Fibroblast of lung (primary cell): Measurements from ENCODE around the gene KCND3. TPM values are rescaled to one million over a fixed set of nuclear protein-coding genes. Genes with fewer than 3 reads are reported as not detected.

ENCODE experiments used
- DNase-seq, 2 donors: peaks; one replicate each; pipeline versions ENCODE4 v3.0.0 to v3.0.0-alpha.2; 2010; ENCODE audit warnings: low read depth in 2 of 2
- H2AFZ ChIP-seq: 2 replicates; pipeline ENCODE4 v1.5.1; 2012; ENCODE audit warnings: low read length, control low read depth, inconsistent platforms
- H3K27ac ChIP-seq: 2 replicates; pipeline ENCODE4 v1.5.1; 2011; ENCODE audit warnings: low read length, control low read depth; ENCODE audit not compliant: insufficient read depth
- H3K27me3 ChIP-seq: 2 replicates; pipeline ENCODE4 v1.5.1; 2011; ENCODE audit warnings: mild to moderate bottlenecking, low read length; ENCODE audit not compliant: control insufficient read depth, insufficient read depth
- H3K36me3 ChIP-seq: 2 replicates; pipeline ENCODE4 v1.5.1; 2011; ENCODE audit warnings: low read length; ENCODE audit not compliant: control insufficient read depth, insufficient read depth
- H3K4me1 ChIP-seq: 2 replicates; pipeline ENCODE4 v1.5.1; 2011; ENCODE audit warnings: low read length; ENCODE audit not compliant: control insufficient read depth, insufficient read depth; ENCODE audit errors: extremely low read depth
- H3K4me2 ChIP-seq: 2 replicates; pipeline ENCODE4 v1.5.1; 2011; ENCODE audit warnings: low read length, control low read depth; ENCODE audit not compliant: insufficient read depth; ENCODE audit errors: extremely low read depth
- H3K4me3 ChIP-seq, 4 experiments: fragments of 200-600 bp in 1 of 4; sonication (generic) in 1 of 4; replicated peaks in 1 of 4; 2 replicates each; pipeline ENCODE4 v1.5.1; 2011 to 2016; ENCODE audit warnings: low read length in 4 of 4, low read depth in 3 of 4, mild to moderate bottlenecking in 3 of 4, control low read depth in 2 of 4, inconsistent platforms in 1 of 4, mixed read lengths in 1 of 4; ENCODE audit not compliant: insufficient read depth in 1 of 4; ENCODE audit errors: control extremely low read depth in 1 of 4
- H3K79me2 ChIP-seq: 2 replicates; pipeline ENCODE4 v1.5.1; 2012; ENCODE audit warnings: mild to moderate bottlenecking, low read length, inconsistent platforms; ENCODE audit not compliant: control insufficient read depth, insufficient read depth
- H3K9ac ChIP-seq: 2 replicates; pipeline ENCODE4 v1.5.1; 2011; ENCODE audit warnings: mild to moderate bottlenecking, low read length, control low read depth; ENCODE audit not compliant: insufficient read depth
- H3K9me3 ChIP-seq: 2 replicates; pipeline ENCODE4 v1.5.1; 2012; ENCODE audit warnings: low read depth, low read length; ENCODE audit not compliant: control insufficient read depth, insufficient read depth
- H4K20me1 ChIP-seq: 2 replicates; pipeline ENCODE4 v1.5.1; 2011; ENCODE audit warnings: low read length; ENCODE audit not compliant: control insufficient read depth, insufficient read depth; ENCODE audit errors: extremely low read depth
- CTCF ChIP-seq, 2 donors: IDR thresholded peaks in 1 of 2; conservative IDR thresholded peaks in 1 of 2; 1 replicate in 1 of 2; 2 replicates in 1 of 2; pipeline ENCODE4 v1.5.1; 2011 to 2012; ENCODE audit warnings: low read length in 2 of 2, control low read depth in 1 of 2, inconsistent platforms in 1 of 2, low read depth in 1 of 2, mild to moderate bottlenecking in 1 of 2
- EZH2 ChIP-seq: IDR thresholded peaks from 2 replicates; pipeline ENCODE4 v1.5.1; 2012; ENCODE audit warnings: low read length, control low read depth, mild to moderate bottlenecking; ENCODE audit errors: missing control alignments
- polyA plus RNA-seq, 2 donors: library from polyadenylated mRNA; depleted of rRNA in 1 of 2; stranded (reverse) in 1 of 2; unstranded in 1 of 2; fragments of >200 nt; gene quantifications; 2 replicates each; pipeline ENCODE4 v1.2.1, GENCODE V29; 2011 to 2012; ENCODE audit warnings: missing spikeins in 1 of 2
- total RNA-seq: library from RNA; depleted of rRNA; stranded (reverse); fragments of >200 nt; gene quantifications from 2 replicates; pipeline ENCODE4 v1.2.1, GENCODE V29; 2014

The KCND3 gene
- total and polyA plus RNA-seq, 2 donors (not counting 1 experiment from before 2014, with no cell fraction given): 0.66 to 9.3 TPM

- Histone ChIP-seq H3K27me3 (peaks cover 6% of the 10 kb centered on the region), H3K9me3 (no peaks in the 10 kb centered on the region), H4K20me1 (no peaks in the 10 kb centered on the region), H3K4me2 (no peak overlapping the region), H2AFZ (no peak overlapping the region), H3K4me1 (no peaks in the 10 kb centered on the region), H3K9ac (no peak overlapping the region), H3K4me3 (no peak overlapping the region), H3K36me3 (no peaks in the 10 kb centered on the region), H3K27ac (no peak overlapping the region), H3K79me2 (no peaks in the 10 kb centered on the region)
- DNase-seq: no peak
- TF ChIP-seq EZH2 (no peak), CTCF (conservative IDR thresholded peaks at IDR 0.05 in 1 of 2, IDR thresholded peaks at IDR 0.05 in 1 of 2; ENCODE audit: low read depth in 1 of 2, low read length in 2 of 2) (no peak)
Measured at GRCh38 chr1:112001436-112001835, 12.0 kb upstream of the KCND3 start.

DNA sequence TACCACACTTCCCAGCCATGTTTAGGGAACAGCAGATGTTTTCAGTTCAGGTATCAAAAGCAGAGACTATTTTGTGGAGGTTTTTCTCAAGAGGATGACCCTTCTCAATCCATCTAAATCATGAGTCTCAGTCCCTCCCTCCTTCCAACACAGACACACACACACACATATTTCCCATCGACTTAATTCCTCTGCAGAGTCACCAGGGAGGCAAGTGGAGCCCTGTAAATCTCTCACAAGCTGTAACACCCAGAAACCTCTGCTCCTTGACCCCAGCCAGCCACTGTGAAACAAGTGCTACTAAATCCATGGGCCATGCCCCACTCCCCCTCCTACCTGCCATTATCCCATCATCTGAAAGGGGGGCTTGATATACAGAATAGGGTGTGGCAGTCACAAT, 10.6 kb upstream of the KCND3 start:
- no peak overlapping the region for H3K9ac ChIP-seq
- DNase-seq: no peak
- H3K4me3 ChIP-seq: no peak overlapping the region
- no peak overlapping the region for H2AFZ ChIP-seq
- no peaks in the 10 kb centered on the region for H3K36me3 ChIP-seq
- no peaks in the 10 kb centered on the region for H3K4me1 ChIP-seq
- no peaks in the 10 kb centered on the region for H3K9me3 ChIP-seq
- H3K27me3 ChIP-seq: peaks cover 6% of the 10 kb centered on the region
- H3K4me2 ChIP-seq: no peak overlapping the region
- no peaks in the 10 kb centered on the region for H4K20me1 ChIP-seq
- H3K79me2 ChIP-seq: no peaks in the 10 kb centered on the region
- no peak for TF ChIP-seq EZH2
- no peak for TF ChIP-seq CTCF (conservative IDR thresholded peaks at IDR 0.05 in 1 of 2, IDR thresholded peaks at IDR 0.05 in 1 of 2; ENCODE audit: low read depth in 1 of 2, low read length in 2 of 2)
- H3K27ac ChIP-seq: no peak overlapping the region

DNA sequence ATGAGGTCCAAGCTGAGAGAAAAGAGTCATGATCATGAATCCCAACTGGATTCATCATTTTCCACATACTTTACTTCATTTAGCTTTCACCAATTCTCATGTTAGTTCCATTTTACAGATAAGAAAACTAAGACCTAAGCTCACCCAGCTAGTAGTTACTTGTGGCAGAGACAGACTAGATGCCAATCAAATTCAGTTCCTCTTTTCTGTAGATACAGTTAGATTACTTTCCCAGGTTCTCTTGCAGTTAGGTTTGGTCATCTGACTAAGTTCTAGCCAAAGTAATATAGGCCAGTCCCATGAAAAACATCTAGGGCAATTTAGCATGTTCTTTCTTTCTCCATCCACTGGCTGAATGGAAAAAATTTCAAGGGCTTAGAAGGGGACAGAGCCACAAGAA, 8.9 kb upstream of the KCND3 start:
- no peak overlapping the region for H3K4me3 ChIP-seq
- H3K4me1 ChIP-seq: no peaks in the 10 kb centered on the region
- H3K36me3 ChIP-seq: no peaks in the 10 kb centered on the region
- peaks cover 8% of the 10 kb centered on the region for H3K27me3 ChIP-seq
- DNase-seq: no peak
- TF ChIP-seq CTCF (conservative IDR thresholded peaks at IDR 0.05 in 1 of 2, IDR thresholded peaks at IDR 0.05 in 1 of 2; ENCODE audit: low read depth in 1 of 2, low read length in 2 of 2): no peak
- TF ChIP-seq EZH2: no peak
- no peak overlapping the region for H3K9ac ChIP-seq
- H3K79me2 ChIP-seq: no peaks in the 10 kb centered on the region
- no peak overlapping the region for H2AFZ ChIP-seq
- no peak overlapping the region for H3K4me2 ChIP-seq
- no peaks in the 10 kb centered on the region for H4K20me1 ChIP-seq
- no peaks in the 10 kb centered on the region for H3K9me3 ChIP-seq
- no peak overlapping the region for H3K27ac ChIP-seq
